H1 (cell line): ENCODE measurements around the gene RCAN2. TPM values are rescaled to one million over a fixed set of nuclear protein-coding genes. Genes with fewer than 3 reads are reported as not detected.

Experiments used
- GABPA ChIP-seq: IDR thresholded peaks from 2 replicates; pipeline ENCODE4 v1.6.1; 2011; ENCODE audit warnings: mild to moderate bottlenecking, low read length, moderate library complexity, borderline replicate concordance; ENCODE audit not compliant: insufficient read depth
- TAF1 ChIP-seq: IDR thresholded peaks from 2 replicates; pipeline ENCODE4 v1.6.1; 2011; ENCODE audit warnings: mild to moderate bottlenecking, low read depth, low read length
- TAF7 ChIP-seq: optimal IDR thresholded peaks from 2 replicates; pipeline ENCODE3; 2011; ENCODE audit warnings: low read depth, mild to moderate bottlenecking, inconsistent platforms, low read length, moderate library complexity, borderline replicate concordance
- TCF12 ChIP-seq: IDR thresholded peaks from 2 replicates; pipeline ENCODE4 v1.6.1; 2011; ENCODE audit warnings: low read depth, mild to moderate bottlenecking, low read length
- TEAD4 ChIP-seq: IDR thresholded peaks from 2 replicates; pipeline ENCODE4 v1.6.1; 2012; ENCODE audit warnings: low read depth, low read length, inconsistent platforms, mixed read lengths
- polyA plus RNA-seq, 7 experiments: library from polyadenylated mRNA; depleted of rRNA in 3 of 7; stranded (reverse) in 5 of 7; unstranded in 2 of 7; fragments of >200 nt in 5 of 7; fragments of 200-250 nt in 2 of 7; gene quantifications; 1 replicate in 5 of 7; 2 replicates in 1 of 7; 4 replicates in 1 of 7; pipeline versions ENCODE4 v1.2.1 to v1.2.3, GENCODE V29; 2011 to 2013; ENCODE audit warnings: missing spikeins in 2 of 7, mixed read lengths in 2 of 7
- total RNA-seq: library from RNA; stranded (reverse); fragmentation: NEBNext Ultra II Directional; extraction: Animal tissue kit (Norgen Biotek cat#: 25700); gene quantifications from 2 replicates; pipeline ENCODE4 v1.2.1, GENCODE V29; 2021

RCAN2 gene
- total and polyA plus RNA-seq, 2 of the 8 experiments (the other 6 are each of a cell fraction or from before 2014, with no cell fraction given): 5.0 to 8.5 TPM

GRCh38 chr6:46443623-46444022 is 47.6 kb downstream of the RCAN2 start (continued):
- TF ChIP-seq GABPA: no peak
- no peak for TF ChIP-seq TEAD4
- no peak for TF ChIP-seq TCF12
- no peak for TF ChIP-seq TAF1
- no peak for TF ChIP-seq TAF7
